H1 (cell line): ENCODE data around the gene FIGNL2. TPM values are rescaled to one million over a fixed set of nuclear protein-coding genes. Genes with fewer than 3 reads are reported as not detected.

Source experiments
- CTCF ChIA-PET: fragments of 300-600 bp; sonication (Branson Sonifier 250); formaldehyde crosslinking; loops from one replicate; lab custom pipeline; 2021; ENCODE audit not compliant: partially characterized antibody; lab: Charles Lee
- POLR2A ChIA-PET: fragments of 300-600 bp; sonication (Branson Sonifier 250); formaldehyde crosslinking; loops from one replicate; lab custom pipeline; 2021; ENCODE audit warnings: inconsistent platforms; ENCODE audit not compliant: partially characterized antibody; lab: Charles Lee
- DNase-seq, 2 experiments: peaks; one replicate each; pipeline versions ENCODE4 v3.0.0 to v3.0.0-alpha.2; 2010 to 2022; ENCODE audit warnings: low spot score in 2 of 2, low read depth in 1 of 2, mixed read lengths in 1 of 2
- FAIRE-seq: peaks from 2 replicates; lab custom pipeline; 2011; peaks lifted over from hg19 to GRCh38; lab: Jason Lieb, UNC
- H2AFZ ChIP-seq: 2 replicates; pipeline ENCODE4 v1.8.1; 2012; ENCODE audit warnings: low read length, inconsistent platforms
- H2AK5ac ChIP-seq: 2 replicates; pipeline ENCODE4 v1.6.1; 2013; ENCODE audit warnings: low read depth, low read length
- H2BK120ac ChIP-seq: replicated peaks from 2 replicates; pipeline ENCODE3; 2013; ENCODE audit warnings: low read depth, low read length, inconsistent platforms
- H2BK12ac ChIP-seq: 2 replicates; pipeline ENCODE4 v1.6.1; 2013; ENCODE audit warnings: low read depth, low read length
- H2BK15ac ChIP-seq: 2 replicates; pipeline ENCODE4 v1.6.1; 2013; ENCODE audit warnings: low read length
- H2BK20ac ChIP-seq: 2 replicates; pipeline ENCODE4 v1.6.1; 2013; ENCODE audit warnings: low read length
- H2BK5ac ChIP-seq: 2 replicates; pipeline ENCODE4 v1.6.1; 2013; ENCODE audit warnings: low read depth, low read length
- H3K14ac ChIP-seq: 2 replicates; pipeline ENCODE4 v1.6.1; 2013; ENCODE audit warnings: inconsistent platforms; ENCODE audit not compliant: insufficient read length
- H3K18ac ChIP-seq: 2 replicates; pipeline ENCODE4 v1.6.1; 2013; ENCODE audit warnings: low read length; ENCODE audit errors: extremely low read depth
- H3K23ac ChIP-seq: 2 replicates; pipeline ENCODE4 v1.6.1; 2013; ENCODE audit warnings: inconsistent platforms; ENCODE audit not compliant: insufficient read length
- H3K23me2 ChIP-seq: 2 replicates; pipeline ENCODE4 v1.6.1; 2013; ENCODE audit warnings: low read depth, low read length
- H3K27ac ChIP-seq: 2 replicates; pipeline ENCODE4 v1.6.1; 2011; ENCODE audit warnings: low read depth, low read length, inconsistent platforms
- H3K27me3 ChIP-seq, 4 experiments: replicated peaks in 1 of 4; 1 replicate in 1 of 4; 2 replicates in 3 of 4; pipeline versions ENCODE4 v1.6.1 to v1.8.1; 2011 to 2013; ENCODE audit warnings: low read length in 3 of 4, mild to moderate bottlenecking in 3 of 4, inconsistent platforms in 2 of 4, mixed read lengths in 2 of 4, moderate library complexity in 1 of 4; ENCODE audit not compliant: control insufficient read depth in 3 of 4, insufficient read depth in 3 of 4; ENCODE audit errors: extremely low read depth in 1 of 4
- H3K36me3 ChIP-seq, 4 experiments: 2 replicates each; pipeline versions ENCODE4 v1.6.1 to v1.8.1; 2011 to 2013; ENCODE audit warnings: mild to moderate bottlenecking in 4 of 4, low read length in 3 of 4, moderate library complexity in 2 of 4, control low read depth in 1 of 4, inconsistent platforms in 1 of 4; ENCODE audit not compliant: insufficient read depth in 4 of 4, control insufficient read depth in 2 of 4
- H3K4ac ChIP-seq: replicated peaks from 2 replicates; pipeline ENCODE3; 2013; ENCODE audit warnings: low read length, low read depth, mixed read lengths, inconsistent platforms; ENCODE audit not compliant: insufficient read length
- H3K4me1 ChIP-seq, 4 experiments: replicated peaks in 1 of 4; 1 replicate in 1 of 4; 2 replicates in 3 of 4; pipeline versions ENCODE4 v1.6.1 to v1.8.1; 2011 to 2013; ENCODE audit warnings: low read length in 3 of 4, inconsistent platforms in 2 of 4, mixed read lengths in 1 of 4; ENCODE audit not compliant: insufficient read depth in 4 of 4, control insufficient read depth in 3 of 4
- H3K4me2 ChIP-seq, 2 experiments: 2 replicates each; pipeline versions ENCODE4 v1.6.1 to v1.8.1; 2011 to 2013; ENCODE audit warnings: low read depth in 2 of 2, low read length in 2 of 2, control low read depth in 1 of 2, inconsistent platforms in 1 of 2, mild to moderate bottlenecking in 1 of 2; ENCODE audit not compliant: insufficient read depth in 1 of 2
- H3K4me3 ChIP-seq, 4 experiments: fragments of 200-600, 300-600 bp in 1 of 4; sonication (generic), shearing (Covaris generic), sonication (Bioruptor Twin) in 1 of 4; 2 replicates each; pipeline versions ENCODE4 v1.5.1 to v1.8.1; 2011 to 2016; ENCODE audit warnings: low read length in 4 of 4, low read depth in 3 of 4, control low read depth in 2 of 4, inconsistent platforms in 2 of 4, mild to moderate bottlenecking in 2 of 4, mixed read lengths in 1 of 4, moderate library complexity in 1 of 4; ENCODE audit not compliant: insufficient read depth in 2 of 4; ENCODE audit errors: extremely low read depth in 1 of 4
- H3K56ac ChIP-seq: replicated peaks from 2 replicates; pipeline ENCODE3; 2013; ENCODE audit warnings: low read depth, mild to moderate bottlenecking, mixed read lengths, low read length, inconsistent platforms; ENCODE audit not compliant: insufficient read length
- H3K79me1 ChIP-seq: 2 replicates; pipeline ENCODE4 v1.6.1; 2013; ENCODE audit warnings: low read depth, low read length, control low read depth
- H3K79me2 ChIP-seq, 2 experiments: 2 replicates each; pipeline versions ENCODE4 v1.6.1 to v1.8.1; 2012 to 2013; ENCODE audit warnings: low read length in 2 of 2, mild to moderate bottlenecking in 2 of 2, inconsistent platforms in 1 of 2; ENCODE audit not compliant: insufficient read depth in 2 of 2, control insufficient read depth in 1 of 2
- H3K9ac ChIP-seq, 4 experiments: replicated peaks in 1 of 4; 1 replicate in 1 of 4; 2 replicates in 3 of 4; pipeline versions ENCODE4 v1.6.1 to v1.8.1; 2011 to 2013; ENCODE audit warnings: low read depth in 3 of 4, low read length in 3 of 4, control low read depth in 2 of 4, mild to moderate bottlenecking in 2 of 4, moderate library complexity in 2 of 4, inconsistent platforms in 1 of 4; ENCODE audit errors: extremely low read depth in 1 of 4
- H3K9me3 ChIP-seq, 2 experiments: 2 replicates each; pipeline versions ENCODE4 v1.6.1 to v1.8.1; 2012 to 2013; ENCODE audit warnings: mild to moderate bottlenecking in 2 of 2, moderate library complexity in 2 of 2, control low read depth in 1 of 2, inconsistent platforms in 1 of 2, low read depth in 1 of 2, low read length in 1 of 2, mixed read lengths in 1 of 2; ENCODE audit not compliant: insufficient read depth in 2 of 2
- H4K20me1 ChIP-seq, 2 experiments: replicated peaks in 1 of 2; 2 replicates each; pipeline versions ENCODE3 to v1.8.1; 2011 to 2013; ENCODE audit warnings: inconsistent platforms in 2 of 2, low read length in 2 of 2, mild to moderate bottlenecking in 1 of 2; ENCODE audit not compliant: insufficient read depth in 2 of 2, control insufficient read depth in 1 of 2
- H4K5ac ChIP-seq: 2 replicates; pipeline ENCODE4 v1.6.1; 2013; ENCODE audit warnings: low read length, low read depth, mixed read lengths, inconsistent platforms; ENCODE audit not compliant: insufficient read length
- H4K8ac ChIP-seq: 2 replicates; pipeline ENCODE4 v1.8.0; 2013; ENCODE audit warnings: mild to moderate bottlenecking, moderate library complexity, low read length, inconsistent platforms; ENCODE audit not compliant: insufficient read depth; ENCODE audit errors: extremely low read depth
- H4K91ac ChIP-seq: replicated peaks from 2 replicates; pipeline ENCODE3; 2013; ENCODE audit warnings: low read length, mixed read lengths, inconsistent platforms; ENCODE audit not compliant: insufficient read length
- CTCF ChIP-seq, 3 experiments: IDR thresholded peaks; 1 replicate in 2 of 3; 2 replicates in 1 of 3; pipeline versions ENCODE4 v1.5.1 to v1.6.1; 2011; ENCODE audit warnings: low read length in 3 of 3, mild to moderate bottlenecking in 3 of 3, inconsistent platforms in 2 of 3, low read depth in 1 of 3, moderate library complexity in 1 of 3; ENCODE audit not compliant: insufficient read depth in 1 of 3; ENCODE audit errors: control extremely low read depth in 1 of 3
- MAX ChIP-seq: IDR thresholded peaks from 2 replicates; pipeline ENCODE4 v1.6.1; 2012; ENCODE audit warnings: inconsistent platforms
- NRF1 ChIP-seq: IDR thresholded peaks from 2 replicates; pipeline ENCODE4 v1.6.1; 2011; ENCODE audit warnings: mild to moderate bottlenecking, low read depth, low read length, improper control_type of control experiment
- RAD21 ChIP-seq, 2 experiments: IDR thresholded peaks in 1 of 2; conservative IDR thresholded peaks in 1 of 2; 2 replicates each; pipeline ENCODE4 v1.6.1; 2011; ENCODE audit warnings: low read depth in 2 of 2, low read length in 2 of 2, improper control_type of control experiment in 1 of 2, inconsistent platforms in 1 of 2, mild to moderate bottlenecking in 1 of 2, moderate library complexity in 1 of 2
- WGBS, 2 experiments: shearing (Covaris generic) in 1 of 2; methylation state at CpG; one replicate each; pipeline versions ENCODE4 v1.1.6 to v1.1.7; 2013 to 2015; ENCODE audit warnings: low lambda C conversion rate in 2 of 2, mixed read lengths in 2 of 2, inconsistent platforms in 1 of 2, low coverage in 1 of 2, missing lambda C conversion rate in 1 of 2; ENCODE audit not compliant: insufficient replicate concordance in 2 of 2, insufficient coverage in 1 of 2, insufficient read length in 1 of 2; ENCODE audit errors: extremely low coverage in 1 of 2, missing lambda C conversion rate in 1 of 2; 5-methylcytosine and 5-hydroxymethylcytosine counted together
- polyA plus RNA-seq, 7 experiments: library from polyadenylated mRNA; depleted of rRNA in 3 of 7; stranded (reverse) in 5 of 7; unstranded in 2 of 7; fragments of >200 nt in 5 of 7; fragments of 200-250 nt in 2 of 7; gene quantifications; 1 replicate in 5 of 7; 2 replicates in 1 of 7; 4 replicates in 1 of 7; pipeline versions ENCODE4 v1.2.1 to v1.2.3, GENCODE V29; 2011 to 2013; ENCODE audit warnings: missing spikeins in 2 of 7, mixed read lengths in 2 of 7
- total RNA-seq: library from RNA; stranded (reverse); fragmentation: NEBNext Ultra II Directional; extraction: Animal tissue kit (Norgen Biotek cat#: 25700); gene quantifications from 2 replicates; pipeline ENCODE4 v1.2.1, GENCODE V29; 2021

Gene FIGNL2
- total and polyA plus RNA-seq, 2 of the 8 experiments (the other 6 are each of a cell fraction or from before 2014, with no cell fraction given) = 6.5 to 7.1 TPM

DNA sequence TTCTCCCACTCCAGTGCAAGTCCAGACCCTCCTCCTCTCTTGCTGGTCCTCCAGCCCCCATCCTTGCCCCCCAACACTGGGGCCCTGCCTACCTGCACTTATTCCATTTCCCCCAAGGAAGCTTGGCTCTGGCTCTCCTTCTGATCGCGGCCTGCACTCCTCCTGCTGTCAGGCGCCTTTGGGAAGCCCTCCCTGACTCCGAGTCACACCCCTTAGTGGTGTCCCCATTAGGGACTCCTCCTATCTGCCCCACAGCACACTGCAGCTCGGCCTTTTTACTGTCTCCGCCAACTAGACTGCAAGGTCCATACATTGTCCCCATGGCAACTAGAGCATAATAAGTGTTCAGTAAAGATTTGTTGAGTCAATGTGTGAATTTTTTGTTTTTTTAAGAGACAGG is 32.9 kb downstream of the FIGNL2 start:
- Histone ChIP-seq H4K20me1 (peaks cover 0 to 3% of the 10 kb centered on the region in 2 experiments), H3K4me2 (peak overlapping the region in 1 of 2 experiments; percentile 49; a peak in 1 of 4 replicates), H2BK15ac (no peak overlapping the region; the same call in 1 of the 2 replicates), H2BK20ac (no peak overlapping the region), H3K14ac (no peak overlapping the region), H4K5ac (no peak overlapping the region), H2BK5ac (no peak overlapping the region), H4K91ac (no peak overlapping the region), H4K8ac (no peak overlapping the region; the same call in 1 of the 2 replicates), H3K4me3 (no peak overlapping the region), H2BK120ac (no peak overlapping the region), H3K4me1 (peaks cover 0 to 12% (median 5%) of the 10 kb centered on the region in 4 experiments; a peak in 5 of 7 replicates), H2BK12ac (no peak overlapping the region), H3K9ac (no peak overlapping the region), H3K23me2 (peaks cover 9% of the 10 kb centered on the region; the same call in 1 of the 2 replicates), H3K4ac (no peak overlapping the region), H2AFZ (no peak overlapping the region), H3K18ac (no peak overlapping the region), H3K36me3 (no peaks in the 10 kb centered on the region), H3K56ac (no peak overlapping the region), H3K27ac (no peak overlapping the region), H3K79me1 (no peaks in the 10 kb centered on the region), H3K23ac (no peak overlapping the region), H3K27me3 (peaks cover 0 to 53% (median 34%) of the 10 kb centered on the region in 4 experiments; a peak in 5 of 7 replicates), H3K9me3 (no peaks in the 10 kb centered on the region), H3K79me2 (no peaks in the 10 kb centered on the region), H2AK5ac (no peak overlapping the region)
- ChIA-PET POLR2A (interaction anchor here (0.6 to 3.2 kb wide), 8 partner anchors 8 to 429 kb away, joined by 3 to 14 read pairs (median 4); no protein-coding TSS in a partner anchor), CTCF (interaction anchor here (0.7 to 9.0 kb wide), 19 partner anchors 9 to 396 kb away, joined by 3 to 139 read pairs (median 5); no protein-coding TSS in a partner anchor)
- FAIRE-seq (peak; percentile 28), DNase-seq (no peak)
- peak; percentile 30 to 46 (median 32) for TF ChIP-seq CTCF (IDR thresholded peaks at IDR 0.05; ENCODE audit: control extremely low read depth in 1 of 3, insufficient read depth in 1 of 3, low read depth in 1 of 3, low read length in 3 of 3)
- peak in 1 of 2 experiments; percentile 30; a peak in 1 of 4 replicates for TF ChIP-seq RAD21 (IDR thresholded peaks at IDR 0.05 in 1 of 2, conservative IDR thresholded peaks at IDR 0.05 in 1 of 2; ENCODE audit: low read depth in 2 of 2, low read length in 2 of 2)
- TF ChIP-seq NRF1 = no peak
- no peak for TF ChIP-seq MAX
- WGBS, 2 experiments = 63% methylated on average over 6 of the region's 6 CpGs; no CpG with 5 or more reads in 1 of the 2 experiments
